Left ventricle myocardium inferior (tissue), 1 donor: ENCODE results near the gene WNT7A. TPM values are rescaled to one million over a fixed set of nuclear protein-coding genes. Genes with fewer than 3 reads are reported as not detected.

Experiments
- DNase-seq: peaks from one replicate; pipeline ENCODE4 v3.0.0-alpha.2; 2020
- H3K27ac ChIP-seq: fragments of 200-600 bp; replicated peaks from 2 replicates; pipeline ENCODE4 v1.8.0; 2021
- H3K27me3 ChIP-seq: fragments of 200-600 bp; 2 replicates; pipeline ENCODE4 v1.8.0; 2021; ENCODE audit warnings: low read depth
- H3K36me3 ChIP-seq: fragments of 200-600 bp; 2 replicates; pipeline ENCODE4 v1.8.0; 2021
- H3K4me1 ChIP-seq: fragments of 200-600 bp; 2 replicates; pipeline ENCODE4 v1.8.0; 2021
- H3K4me3 ChIP-seq: fragments of 200-600 bp; 2 replicates; pipeline ENCODE4 v1.8.0; 2021; ENCODE audit warnings: mild to moderate bottlenecking, moderate library complexity
- H3K9me3 ChIP-seq: fragments of 200-600 bp; replicated peaks from 2 replicates; pipeline ENCODE4 v1.8.0; 2021
- intact Hi-C: fragments of 100-400 bp; cut with micrococcal nuclease; formaldehyde crosslinking; loops from one replicate; pipeline ENCODE4 v1.11.0; 2022
- total RNA-seq: library from RNA; stranded (reverse); fragmentation: NEBNext Ultra II Directional; extraction: Animal tissue kit (Norgen Biotek cat#: 25700); gene quantifications from one replicate; pipeline ENCODE4 v1.2.1, GENCODE V29; 2021
- TF ChIP-seq, protein P1 (sequence below): fragments of 200-600 bp; IDR thresholded peaks from 2 replicates; pipeline ENCODE4 v1.8.0; 2021; ENCODE audit warnings: antibody characterized with exemption, mild to moderate bottlenecking, borderline replicate concordance
- donor health status: DM: no; HTN: yes; CAD: no; lungs with severe emphysema.

WNT7A gene
- total RNA-seq, 1 donor from 2014 or later = not detected

DNA sequence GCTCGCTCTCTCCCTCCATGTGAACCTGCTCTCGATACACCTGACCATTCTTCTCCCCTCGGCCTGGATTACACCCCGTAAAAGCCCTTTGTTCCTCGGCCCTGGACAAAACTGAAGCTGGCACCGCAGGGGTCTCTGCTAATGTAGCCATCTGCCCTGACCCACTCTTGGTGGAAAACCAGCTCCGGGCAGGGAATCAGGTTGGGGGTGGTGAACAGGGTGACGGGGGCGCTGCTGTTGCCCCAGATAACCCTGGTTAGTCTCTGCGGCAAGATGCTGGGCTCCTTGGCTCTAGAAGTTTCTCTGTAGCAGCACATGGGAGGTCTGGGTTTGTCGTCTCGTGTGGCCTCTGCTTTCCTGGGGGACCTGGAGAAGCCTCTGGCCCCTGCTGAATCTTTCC, 86.4 kb downstream of the WNT7A start:
- Histone ChIP-seq H3K4me3 (no peak overlapping the region), H3K4me1 (no peaks in the 10 kb centered on the region), H3K27me3 (peaks cover 100% of the 10 kb centered on the region), H3K36me3 (no peaks in the 10 kb centered on the region), H3K27ac (no peak overlapping the region), H3K9me3 (no peaks in the 10 kb centered on the region)
- no peak for DNase-seq
- intact Hi-C loops = no loop called here
- TF ChIP-seq, protein P1, sequence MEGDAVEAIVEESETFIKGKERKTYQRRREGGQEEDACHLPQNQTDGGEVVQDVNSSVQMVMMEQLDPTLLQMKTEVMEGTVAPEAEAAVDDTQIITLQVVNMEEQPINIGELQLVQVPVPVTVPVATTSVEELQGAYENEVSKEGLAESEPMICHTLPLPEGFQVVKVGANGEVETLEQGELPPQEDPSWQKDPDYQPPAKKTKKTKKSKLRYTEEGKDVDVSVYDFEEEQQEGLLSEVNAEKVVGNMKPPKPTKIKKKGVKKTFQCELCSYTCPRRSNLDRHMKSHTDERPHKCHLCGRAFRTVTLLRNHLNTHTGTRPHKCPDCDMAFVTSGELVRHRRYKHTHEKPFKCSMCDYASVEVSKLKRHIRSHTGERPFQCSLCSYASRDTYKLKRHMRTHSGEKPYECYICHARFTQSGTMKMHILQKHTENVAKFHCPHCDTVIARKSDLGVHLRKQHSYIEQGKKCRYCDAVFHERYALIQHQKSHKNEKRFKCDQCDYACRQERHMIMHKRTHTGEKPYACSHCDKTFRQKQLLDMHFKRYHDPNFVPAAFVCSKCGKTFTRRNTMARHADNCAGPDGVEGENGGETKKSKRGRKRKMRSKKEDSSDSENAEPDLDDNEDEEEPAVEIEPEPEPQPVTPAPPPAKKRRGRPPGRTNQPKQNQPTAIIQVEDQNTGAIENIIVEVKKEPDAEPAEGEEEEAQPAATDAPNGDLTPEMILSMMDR = no peak

DNA sequence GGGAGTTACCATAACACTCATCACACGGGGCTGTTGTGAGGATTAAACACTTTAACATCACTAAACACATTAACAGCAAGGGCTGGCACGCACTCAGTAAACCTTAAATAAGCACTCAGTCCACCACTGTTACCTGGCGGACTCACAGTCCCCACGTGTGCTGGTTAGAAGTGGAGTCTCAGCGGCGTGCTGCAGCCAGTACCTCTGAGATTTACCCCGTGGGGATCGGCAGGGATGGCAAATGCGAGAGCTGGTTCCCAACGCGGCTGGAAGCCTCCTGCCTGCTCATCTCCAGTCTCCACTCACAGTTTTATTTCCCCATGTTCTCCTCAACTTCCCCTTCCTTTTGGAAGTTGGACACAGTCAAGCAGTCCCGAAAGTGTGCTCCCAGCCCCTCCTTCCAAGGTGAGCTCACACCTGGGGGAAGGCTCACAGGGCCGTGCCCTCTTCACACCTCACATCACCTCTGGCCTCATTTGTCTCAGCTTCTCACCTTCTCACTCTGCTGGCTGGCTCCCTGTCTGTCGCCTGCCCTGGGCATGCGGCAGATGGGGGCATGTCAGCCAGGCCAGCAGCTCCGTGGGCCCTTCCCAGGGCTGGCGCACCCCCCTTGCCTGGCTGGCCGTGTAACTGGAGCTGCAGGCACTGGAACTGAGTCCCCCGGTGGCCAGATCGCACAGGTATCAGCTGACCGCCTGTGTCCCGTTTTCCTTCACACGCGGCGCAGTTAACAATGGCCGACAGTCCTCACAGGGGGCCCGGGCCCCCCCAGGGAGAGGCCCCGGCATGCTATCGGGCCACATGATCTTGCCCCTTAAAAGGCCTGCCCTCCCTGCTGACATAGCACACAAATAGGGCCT, 87.1 kb downstream of the WNT7A start:
- intact Hi-C loops = no loop called here
- no peak overlapping the region for H3K27ac ChIP-seq
- no peaks in the 10 kb centered on the region for H3K4me1 ChIP-seq
- H3K9me3 ChIP-seq = no peaks in the 10 kb centered on the region
- H3K36me3 ChIP-seq = no peaks in the 10 kb centered on the region
- no peak for DNase-seq
- H3K4me3 ChIP-seq = no peak overlapping the region
- TF ChIP-seq, protein P1 = no peak
- peaks cover 100% of the 10 kb centered on the region for H3K27me3 ChIP-seq

DNA sequence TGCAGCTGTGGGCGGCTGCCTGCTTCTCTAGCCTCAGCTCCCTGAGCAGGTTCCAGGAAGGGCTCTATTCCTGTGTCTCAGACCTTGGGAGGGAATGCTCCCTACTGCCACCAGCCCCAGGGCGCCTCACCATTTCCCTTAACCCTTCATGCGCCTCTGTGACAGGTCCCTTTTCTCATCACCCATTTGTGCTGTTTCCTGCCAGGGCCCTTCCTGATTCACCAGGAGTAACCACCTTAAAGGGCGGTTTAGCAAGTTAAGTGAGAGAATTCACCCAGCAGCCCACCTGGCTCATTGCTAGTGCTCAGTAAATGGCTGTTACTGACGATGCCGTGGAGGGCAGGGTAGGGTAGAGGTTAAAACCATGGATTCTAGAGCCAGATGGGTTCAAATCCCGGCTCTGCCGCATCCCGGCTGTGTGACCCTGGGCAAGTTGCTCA, 87.8 kb downstream of the WNT7A start:
- H3K27me3 ChIP-seq = peaks cover 100% of the 10 kb centered on the region
- intact Hi-C loops = no loop called here
- no peak overlapping the region for H3K27ac ChIP-seq
- TF ChIP-seq, protein P1 = no peak
- H3K36me3 ChIP-seq = no peaks in the 10 kb centered on the region
- H3K9me3 ChIP-seq = no peaks in the 10 kb centered on the region
- no peaks in the 10 kb centered on the region for H3K4me1 ChIP-seq
- no peak overlapping the region for H3K4me3 ChIP-seq
- DNase-seq = no peak

DNA sequence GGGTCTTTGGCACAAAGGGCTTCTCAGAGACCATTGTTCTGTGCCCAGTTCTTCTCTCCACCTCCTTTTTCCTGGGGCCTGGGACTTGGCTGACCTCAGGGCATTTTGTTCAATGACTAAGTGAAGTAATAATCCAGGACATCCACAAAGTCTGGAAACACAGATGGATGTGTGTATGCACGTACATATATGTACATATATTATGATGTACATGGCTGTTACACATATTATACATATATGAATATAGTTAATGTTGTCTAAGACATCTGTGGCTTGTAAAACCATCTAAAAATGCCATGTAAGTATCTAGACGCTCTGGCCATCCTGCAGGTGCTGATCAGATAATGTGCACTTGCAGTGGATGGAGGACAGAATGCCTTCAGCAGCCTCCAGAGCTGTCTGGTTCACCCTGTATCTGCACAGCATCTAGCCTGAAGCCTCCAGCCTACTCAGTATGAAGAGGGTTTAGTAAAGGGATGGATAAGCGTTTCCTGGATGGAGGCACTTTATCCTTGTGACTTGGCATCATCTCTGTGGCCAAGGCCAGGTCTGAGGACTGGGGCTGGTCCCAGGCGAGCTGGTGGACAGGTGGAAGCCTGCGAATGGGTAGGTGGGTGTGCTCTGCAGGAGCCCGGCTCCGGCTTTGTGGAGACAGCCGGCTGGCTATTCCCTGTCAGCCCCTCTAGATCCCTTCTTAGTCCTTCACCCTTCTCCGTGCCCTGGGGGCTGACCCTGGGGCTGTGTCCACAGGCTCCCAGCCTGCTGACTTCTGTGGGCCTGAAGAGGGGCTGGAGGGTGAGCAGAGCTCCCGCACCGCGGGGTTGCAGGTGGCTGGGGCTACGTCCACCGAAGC, 88.4 kb downstream of the WNT7A start:
- H3K36me3 ChIP-seq = no peaks in the 10 kb centered on the region
- no peak overlapping the region for H3K27ac ChIP-seq
- TF ChIP-seq, protein P1 = no peak
- H3K4me1 ChIP-seq = no peaks in the 10 kb centered on the region
- H3K4me3 ChIP-seq = no peak overlapping the region
- no peak for DNase-seq
- H3K9me3 ChIP-seq = no peaks in the 10 kb centered on the region
- intact Hi-C loops = no loop called here
- peaks cover 99% of the 10 kb centered on the region for H3K27me3 ChIP-seq

DNA sequence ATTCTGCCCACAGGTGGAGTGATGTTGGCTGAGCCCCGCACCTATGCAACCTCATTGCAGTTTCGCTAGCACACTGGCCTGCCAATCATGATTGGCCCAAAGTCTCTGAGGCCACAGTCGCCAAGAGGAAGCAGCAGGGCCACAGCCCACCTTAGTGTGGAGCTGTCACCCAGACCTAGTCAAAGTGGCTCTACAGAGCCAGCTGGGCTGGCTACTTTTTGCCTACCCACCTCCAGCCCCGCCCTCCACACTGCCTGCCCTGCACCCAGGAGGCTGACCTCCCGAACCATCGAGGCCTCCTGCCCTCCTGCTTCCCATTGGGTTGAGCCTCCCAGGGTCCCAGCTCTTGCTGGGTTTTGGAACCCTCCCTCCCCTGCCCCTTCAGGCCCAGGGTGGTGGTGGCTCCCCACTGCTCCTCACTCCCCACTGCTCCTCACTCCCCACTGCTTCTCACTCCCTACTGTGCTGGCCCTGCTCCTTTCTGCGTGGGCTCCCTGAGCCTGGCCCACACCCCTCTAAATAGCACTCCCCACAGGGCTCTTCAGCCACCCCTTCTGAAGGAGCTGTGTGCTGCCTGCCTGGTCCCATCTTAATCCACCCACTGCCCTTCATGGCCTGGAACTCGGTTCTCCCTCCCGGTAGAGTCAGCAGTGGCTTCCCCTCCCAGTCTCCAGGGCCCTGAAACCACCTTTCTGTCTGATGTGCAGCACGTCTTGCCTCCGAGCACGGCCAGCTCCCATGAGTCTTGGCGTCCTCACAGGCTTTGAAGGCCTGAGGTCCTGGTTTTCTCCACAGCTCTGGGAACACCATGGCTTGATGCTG, 89.3 kb downstream of the WNT7A start:
- H3K27me3 ChIP-seq = peaks cover 99% of the 10 kb centered on the region
- intact Hi-C loops = no loop called here

More for the DNA sequence above, 89.3 kb downstream of the WNT7A start:
- Histone ChIP-seq H3K9me3 (no peaks in the 10 kb centered on the region), H3K27ac (no peak overlapping the region), H3K4me3 (no peak overlapping the region), H3K4me1 (no peaks in the 10 kb centered on the region), H3K36me3 (no peaks in the 10 kb centered on the region)
- TF ChIP-seq, protein P1 = no peak
- DNase-seq = no peak
